HTR-8/SVneo (cell line): ENCODE results near the gene PCNP.
"Not testable (repeated sequence)": the region's sequence is repeated elsewhere in the genome, so short reads cannot be mapped to it uniquely, and the experiment has no call there.

Experiments
- DNase-seq: peaks from one replicate; pipeline ENCODE4 v3.0.0; 2011; ENCODE audit warnings: low spot score, mixed read lengths; ENCODE audit not compliant: insufficient read length
- FAIRE-seq: peaks from 2 replicates; lab custom pipeline; 2011; peaks lifted over from hg19 to GRCh38; lab: Jason Lieb, UNC

Gene PCNP

DNA sequence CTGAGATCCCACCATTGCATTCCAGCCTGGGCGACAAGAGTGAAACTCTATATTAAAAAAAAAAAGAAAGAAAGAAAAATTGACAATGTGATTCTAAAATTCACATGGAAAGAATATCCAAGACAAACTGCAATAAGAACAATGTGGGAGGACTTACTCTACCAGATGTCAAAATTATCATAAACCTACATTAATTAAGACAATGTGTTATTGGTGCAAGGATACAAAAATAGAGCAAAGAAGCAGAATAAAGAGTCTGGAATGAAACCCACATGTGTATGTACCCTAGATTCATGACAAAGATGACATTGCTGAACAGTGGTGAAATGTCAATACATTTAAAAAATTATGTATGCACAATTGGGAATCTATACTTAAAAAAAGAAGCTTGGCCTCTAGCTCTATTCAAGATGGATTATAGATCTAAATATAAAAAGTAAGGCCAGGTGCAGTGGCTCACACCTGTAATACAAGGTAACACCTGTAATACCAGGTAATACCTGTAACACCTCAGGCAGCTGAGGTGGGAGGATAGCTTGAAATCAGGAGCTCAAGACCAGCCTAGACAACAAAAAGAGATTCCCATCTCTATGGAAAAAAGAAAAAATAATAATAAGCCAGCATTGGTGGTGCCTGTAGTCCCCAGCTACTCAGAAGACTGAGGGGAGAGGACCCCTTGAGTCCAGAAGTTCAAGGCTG lies 57.3 kb downstream of the PCNP start:
- no peak for FAIRE-seq

GRCh38 chr3:101631959-101632358 lies 58.0 kb downstream of the PCNP start:
- not testable (repeated sequence) for FAIRE-seq, DNase-seq

More for the DNA sequence above, 57.3 kb downstream of the PCNP start:
- no peak for DNase-seq

GRCh38 chr3:101632586-101632985 lies 58.6 kb downstream of the PCNP start:
- FAIRE-seq: no peak

DNA sequence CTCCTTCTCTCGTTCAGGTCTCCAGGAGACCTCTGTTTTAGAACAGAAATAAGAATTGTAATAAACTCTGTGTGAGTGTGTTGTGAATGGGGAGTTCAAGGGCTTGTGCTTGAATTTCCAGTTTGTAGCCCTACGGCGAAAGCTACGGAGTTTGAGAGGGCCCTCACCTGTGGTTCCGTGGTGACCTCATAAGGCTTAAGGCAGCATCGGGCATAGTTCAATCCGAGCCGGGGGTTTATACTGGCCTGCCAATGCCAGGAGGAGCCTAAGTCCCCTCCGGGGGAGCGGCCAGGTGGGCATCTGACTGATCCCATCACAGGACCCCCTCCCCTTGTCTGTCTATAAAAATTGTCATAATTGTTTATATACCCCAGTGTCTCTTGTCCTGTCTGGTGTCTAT lies 59.2 kb downstream of the PCNP start:
- DNase-seq (no peak), FAIRE-seq (no peak)

More at GRCh38 chr3:101632586-101632985, 58.6 kb downstream of the PCNP start:
- DNase-seq: no peak

DNA sequence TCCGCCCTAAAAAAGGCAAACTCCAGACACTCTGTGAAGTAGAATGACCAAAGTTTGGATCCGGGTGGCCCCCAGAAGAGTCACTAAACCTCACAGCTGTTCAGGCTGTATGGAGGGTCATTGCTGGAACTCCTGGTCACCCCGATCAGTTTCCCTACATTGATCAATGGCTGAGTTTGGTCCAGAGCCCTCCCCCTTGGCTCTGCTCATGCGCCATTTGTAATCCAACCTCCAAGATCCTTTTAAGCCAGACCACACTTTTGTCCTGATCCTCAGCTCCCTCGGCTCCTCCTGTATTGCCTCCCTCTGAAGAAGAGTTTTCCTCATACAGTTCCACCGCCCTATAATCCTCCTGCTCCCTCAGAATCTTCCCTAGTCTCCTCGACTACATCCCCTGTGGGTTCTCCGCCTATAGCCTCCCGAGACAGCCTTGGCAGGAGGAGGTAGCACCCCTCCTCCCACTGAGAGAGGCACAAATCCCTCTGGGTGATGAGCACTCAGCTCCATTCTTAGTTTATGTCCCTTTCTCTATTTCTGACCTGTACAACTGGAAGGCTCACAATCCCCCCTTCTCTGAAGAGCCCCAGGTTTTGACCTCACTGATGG lies 60.7 kb downstream of the PCNP start:
- DNase-seq (no peak), FAIRE-seq (no peak)

DNA sequence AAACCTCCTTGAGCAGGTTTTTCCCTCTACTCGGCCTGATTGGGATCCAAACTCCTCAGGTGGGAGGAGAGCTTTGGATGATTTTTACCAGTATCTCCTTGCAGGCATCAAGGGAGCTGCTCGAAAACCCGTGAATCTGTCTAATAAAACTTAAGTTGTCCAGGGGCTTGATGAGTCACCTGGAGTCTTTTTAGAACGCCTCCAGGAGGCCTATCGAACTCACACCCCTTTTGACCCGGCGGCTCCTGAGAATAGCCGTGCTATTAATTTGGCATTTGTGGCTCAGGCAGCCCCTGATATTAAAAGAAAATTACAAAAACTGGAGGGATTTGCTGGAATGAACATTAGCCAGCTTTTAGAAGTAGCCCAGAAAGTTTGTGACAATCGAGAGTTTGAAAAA lies 61.4 kb downstream of the PCNP start:
- FAIRE-seq (no peak), DNase-seq (no peak)

- peak; percentile 45 for DNase-seq
- FAIRE-seq: peak; percentile 59
Observed at GRCh38 chr3:101635954-101636798, 62.2 kb downstream of the PCNP start.

GRCh38 chr3:101637451-101637850 lies 63.5 kb downstream of the PCNP start:
- DNase-seq: no peak
- FAIRE-seq: no peak

GRCh38 chr3:101638261-101638745 lies 64.3 kb downstream of the PCNP start:
- DNase-seq (no peak), FAIRE-seq (no peak)

GRCh38 chr3:101639280-101639963 lies 65.4 kb downstream of the PCNP start:
- DNase-seq (no peak), FAIRE-seq (no peak)

DNA sequence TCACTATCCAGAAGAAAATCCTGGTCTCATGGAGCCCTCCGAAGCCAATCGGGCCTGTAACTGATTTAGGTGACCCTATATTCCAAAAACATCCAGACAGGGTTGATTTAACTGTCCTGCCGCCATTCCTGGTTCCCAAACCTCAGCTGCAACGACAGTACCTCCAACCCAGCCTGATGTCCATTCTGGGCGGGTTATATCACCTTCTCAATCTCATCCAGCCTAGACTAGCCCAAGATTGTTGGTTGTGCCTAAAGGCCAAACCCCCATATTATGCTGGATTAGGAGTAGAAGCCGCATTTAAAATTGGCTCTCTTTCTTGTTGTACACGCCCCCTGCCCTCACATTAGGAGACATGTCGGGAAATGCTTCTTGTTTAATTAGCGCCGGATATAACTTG lies 66.3 kb downstream of the PCNP start:
- no peak for FAIRE-seq
- DNase-seq: no peak

DNA sequence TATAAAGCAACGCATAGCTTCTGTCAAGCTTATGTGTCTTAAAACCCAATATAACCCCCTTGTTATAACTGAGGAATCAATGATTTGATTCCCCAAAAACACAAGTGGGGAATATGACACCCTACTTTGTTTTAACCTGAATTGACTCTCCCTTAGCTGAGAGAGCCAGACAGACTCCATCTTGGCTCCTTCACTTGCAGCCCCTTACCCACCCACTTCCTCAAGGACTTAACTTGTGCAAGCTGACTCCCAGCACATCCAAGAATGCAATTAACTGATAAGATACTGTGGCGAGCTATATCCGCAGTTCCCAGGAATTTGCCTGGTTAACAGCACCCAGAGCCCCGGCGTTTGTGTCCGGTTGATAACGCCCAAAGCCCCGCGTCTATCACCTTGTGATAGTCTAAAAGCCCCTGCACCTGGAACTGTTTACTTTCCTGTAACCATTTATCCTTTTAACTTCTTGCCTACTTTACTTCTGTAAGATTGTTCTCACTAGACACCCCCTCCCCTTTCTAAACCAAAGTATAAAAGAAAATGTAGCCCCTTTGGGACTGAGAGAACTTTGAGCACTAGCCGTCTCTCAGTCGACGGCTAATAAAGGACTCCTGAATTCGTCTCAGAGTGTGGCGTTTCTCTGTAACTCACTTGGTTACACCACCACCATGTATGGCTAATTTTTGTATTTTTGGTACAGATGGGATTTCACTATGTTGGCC lies 67.6 kb downstream of the PCNP start:
- not testable (repeated sequence) for DNase-seq, FAIRE-seq

GRCh38 chr3:101642441-101642840 lies 68.5 kb downstream of the PCNP start:
- FAIRE-seq (no peak), DNase-seq (no peak)

- DNase-seq (no peak), FAIRE-seq (no peak)
Observed at GRCh38 chr3:101643009-101643844, 69.2 kb downstream of the PCNP start.
